IMR-90 (cell line): ENCODE results near the gene BEAN1. TPM values are rescaled to one million over a fixed set of nuclear protein-coding genes. Genes with fewer than 3 reads are reported as not detected.

Source experiments
- ATAC-seq: fragments of 200-7000 bp; cut with Tn5 transposase; 2 replicates; pipeline ENCODE4 v1.9.1; 2020; ENCODE audit warnings: low read depth, mild to moderate bottlenecking, moderate library complexity
- BruUV-seq: library from RNA; stranded (reverse); fragments of 400-500 nt; replicated peaks from 2 replicates; lab custom pipeline; 2021; lab: Mats Ljungman, UMichigan
- CTCF ChIA-PET: fragments of 300-600 bp; formaldehyde crosslinking; extraction: SDS; loops from one replicate; lab custom pipeline; 2021; ENCODE audit warnings: antibody characterized with exemption; lab: Yijun Ruan, JAX
- POLR2A ChIA-PET: fragments of 300-600 bp; sonication (Branson Sonifier 250); formaldehyde crosslinking; loops from one replicate; lab custom pipeline; 2022; ENCODE audit warnings: antibody characterized with exemption; ENCODE audit not compliant: unreplicated experiment; lab: Charles Lee
- DNase-seq: peaks from one replicate; pipeline ENCODE4 v3.0.0; 2013
- H2AFZ ChIP-seq: replicated peaks from 2 replicates; pipeline ENCODE3; 2013; ENCODE audit warnings: low read length, mild to moderate bottlenecking; ENCODE audit not compliant: poor library complexity
- H2AK5ac ChIP-seq: 2 replicates; pipeline ENCODE4 v1.6.1; 2013; ENCODE audit warnings: low read depth, low read length, inconsistent platforms
- H2AK9ac ChIP-seq: replicated peaks from 2 replicates; pipeline ENCODE3; 2013; ENCODE audit warnings: mild to moderate bottlenecking, low read depth, low read length, moderate library complexity; ENCODE audit not compliant: poor library complexity
- H2BK120ac ChIP-seq: 2 replicates; pipeline ENCODE4 v1.6.1; 2013; ENCODE audit warnings: low read depth, low read length, inconsistent platforms
- H2BK15ac ChIP-seq: 3 replicates; pipeline ENCODE4 v1.6.1; 2013; ENCODE audit warnings: low read depth, low read length, inconsistent platforms
- H2BK20ac ChIP-seq: 2 replicates; pipeline ENCODE4 v1.6.1; 2013; ENCODE audit warnings: low read depth, mild to moderate bottlenecking, inconsistent platforms, low read length, moderate library complexity
- H2BK5ac ChIP-seq: 2 replicates; pipeline ENCODE4 v1.6.1; 2013; ENCODE audit warnings: mild to moderate bottlenecking, low read depth, low read length, inconsistent platforms; ENCODE audit not compliant: poor library complexity, severe bottlenecking
- H3K14ac ChIP-seq: replicated peaks from 2 replicates; pipeline ENCODE4 v1.6.1; 2013; ENCODE audit warnings: low read depth, low read length, inconsistent platforms
- H3K18ac ChIP-seq: 2 replicates; pipeline ENCODE4 v1.6.1; 2013; ENCODE audit warnings: low read depth, low read length, control low read depth
- H3K23ac ChIP-seq: 2 replicates; pipeline ENCODE4 v1.6.1; 2013; ENCODE audit warnings: low read depth, low read length, inconsistent platforms
- H3K27ac ChIP-seq: 2 replicates; pipeline ENCODE4 v1.5.1; 2013; ENCODE audit warnings: mild to moderate bottlenecking, control low read depth, low read length; ENCODE audit not compliant: insufficient read depth
- H3K27me3 ChIP-seq: 2 replicates; pipeline ENCODE4 v1.6.1; 2013; ENCODE audit warnings: low read length; ENCODE audit not compliant: control insufficient read depth, insufficient read depth
- H3K36me3 ChIP-seq: 2 replicates; pipeline ENCODE4 v1.6.1; 2013; ENCODE audit warnings: low read length, mixed read lengths; ENCODE audit not compliant: control insufficient read depth, insufficient read depth
- H3K4ac ChIP-seq: 2 replicates; pipeline ENCODE4 v1.6.1; 2013; ENCODE audit warnings: low read depth, low read length, inconsistent platforms
- H3K4me1 ChIP-seq: 2 replicates; pipeline ENCODE4 v1.6.1; 2013; ENCODE audit warnings: low read length, mixed read lengths; ENCODE audit not compliant: control insufficient read depth, insufficient read depth
- H3K4me2 ChIP-seq: 2 replicates; pipeline ENCODE4 v1.6.1; 2013; ENCODE audit warnings: low read depth, mild to moderate bottlenecking, control low read depth, low read length, moderate library complexity
- H3K4me3 ChIP-seq: 2 replicates; pipeline ENCODE4 v1.5.1; 2013; ENCODE audit warnings: low read depth, mild to moderate bottlenecking, control low read depth, low read length, moderate library complexity; ENCODE audit not compliant: insufficient read depth
- H3K56ac ChIP-seq: 2 replicates; pipeline ENCODE4 v1.6.1; 2013; ENCODE audit warnings: low read length, inconsistent platforms; ENCODE audit not compliant: insufficient read depth; ENCODE audit errors: extremely low read depth
- H3K79me1 ChIP-seq, 2 experiments: 2 replicates each; pipeline ENCODE4 v1.6.1; 2013; ENCODE audit warnings: low read length in 2 of 2, inconsistent platforms in 1 of 2, low read depth in 1 of 2
- H3K9ac ChIP-seq: 2 replicates; pipeline ENCODE4 v1.6.1; 2013; ENCODE audit warnings: low read depth, low read length, control low read depth
- H3K9me1 ChIP-seq: 2 replicates; pipeline ENCODE4 v1.6.1; 2013; ENCODE audit warnings: low read length, inconsistent platforms; ENCODE audit not compliant: insufficient read depth
- H3K9me3 ChIP-seq: 2 replicates; pipeline ENCODE4 v1.6.1; 2013; ENCODE audit warnings: low read length; ENCODE audit not compliant: control insufficient read depth, insufficient read depth
- H4K20me1 ChIP-seq: 2 replicates; pipeline ENCODE4 v1.6.1; 2013; ENCODE audit warnings: low read length, inconsistent platforms; ENCODE audit not compliant: insufficient read depth
- H4K5ac ChIP-seq: 2 replicates; pipeline ENCODE4 v1.6.1; 2013; ENCODE audit warnings: mild to moderate bottlenecking, low read depth, low read length, control low read depth
- H4K8ac ChIP-seq, 2 experiments: 2 replicates each; pipeline ENCODE4 v1.6.1; 2013; ENCODE audit warnings: low read depth in 2 of 2, low read length in 2 of 2, control low read depth in 1 of 2, inconsistent platforms in 1 of 2
- H4K91ac ChIP-seq: 2 replicates; pipeline ENCODE4 v1.6.1; 2013; ENCODE audit warnings: low read depth, low read length, inconsistent platforms; ENCODE audit not compliant: insufficient read depth
- CEBPB ChIP-seq: IDR thresholded peaks from 2 replicates; pipeline ENCODE4 v1.6.1; 2012; ENCODE audit warnings: low read depth, low read length, improper control_type of control experiment
- POLR2A ChIP-seq: IDR thresholded peaks from 2 replicates; pipeline ENCODE4 v1.6.1; 2012; ENCODE audit warnings: mild to moderate bottlenecking, low read depth, low read length
- RCOR1 ChIP-seq: IDR thresholded peaks from 2 replicates; pipeline ENCODE4 v1.6.1; 2012; ENCODE audit warnings: mild to moderate bottlenecking, low read length, improper control_type of control experiment; ENCODE audit not compliant: insufficient replicate concordance
- RFX5 ChIP-seq: IDR thresholded peaks from 2 replicates; pipeline ENCODE4 v1.8.0; 2012; ENCODE audit warnings: low read depth, mild to moderate bottlenecking, low read length, moderate library complexity
- WGBS, 2 experiments: methylation state at CpG; one replicate each; pipeline versions ENCODE4 v1.1.5 to v1.1.7; 2013; ENCODE audit warnings: missing lambda C conversion rate in 2 of 2; ENCODE audit not compliant: insufficient read length in 1 of 2; ENCODE audit errors: extremely low coverage in 2 of 2; 5-methylcytosine and 5-hydroxymethylcytosine counted together
- dilution Hi-C: fragments of 300-500 bp; cut with HindIII; formaldehyde crosslinking; loops from one replicate; pipeline ENCODE4 v1.14.3; 2018; ENCODE audit warnings: low sequenced_read_pairs; ENCODE audit not compliant: unreplicated experiment
- in situ Hi-C: fragments of 300-500 bp; cut with MboI; formaldehyde crosslinking; loops from 3 replicates; pipeline ENCODE4 v1.14.3; 2019; ENCODE audit warnings: low sequenced_read_pairs, inconsistent platforms, mixed read lengths
- intact Hi-C: fragments of 100-400 bp; cut with micrococcal nuclease; formaldehyde crosslinking; loops from 2 replicates; pipeline ENCODE4 v1.10.0; 2022
- polyA plus RNA-seq, 3 experiments: library from polyadenylated mRNA; depleted of rRNA; stranded (reverse); fragments of >200 nt; gene quantifications; 2 replicates each; pipeline ENCODE4 v1.2.3, GENCODE V29; 2012; ENCODE audit warnings: low replicate concordance in 1 of 3
- total RNA-seq: library from RNA; depleted of rRNA; stranded (reverse); fragments of >200 nt; gene quantifications from 2 replicates; pipeline ENCODE4 v1.2.3, GENCODE V29; 2012

BEAN1 gene
- total and polyA plus RNA-seq, 2 of the 4 experiments (the other 2 are of a cell fraction) = not detected

DNA sequence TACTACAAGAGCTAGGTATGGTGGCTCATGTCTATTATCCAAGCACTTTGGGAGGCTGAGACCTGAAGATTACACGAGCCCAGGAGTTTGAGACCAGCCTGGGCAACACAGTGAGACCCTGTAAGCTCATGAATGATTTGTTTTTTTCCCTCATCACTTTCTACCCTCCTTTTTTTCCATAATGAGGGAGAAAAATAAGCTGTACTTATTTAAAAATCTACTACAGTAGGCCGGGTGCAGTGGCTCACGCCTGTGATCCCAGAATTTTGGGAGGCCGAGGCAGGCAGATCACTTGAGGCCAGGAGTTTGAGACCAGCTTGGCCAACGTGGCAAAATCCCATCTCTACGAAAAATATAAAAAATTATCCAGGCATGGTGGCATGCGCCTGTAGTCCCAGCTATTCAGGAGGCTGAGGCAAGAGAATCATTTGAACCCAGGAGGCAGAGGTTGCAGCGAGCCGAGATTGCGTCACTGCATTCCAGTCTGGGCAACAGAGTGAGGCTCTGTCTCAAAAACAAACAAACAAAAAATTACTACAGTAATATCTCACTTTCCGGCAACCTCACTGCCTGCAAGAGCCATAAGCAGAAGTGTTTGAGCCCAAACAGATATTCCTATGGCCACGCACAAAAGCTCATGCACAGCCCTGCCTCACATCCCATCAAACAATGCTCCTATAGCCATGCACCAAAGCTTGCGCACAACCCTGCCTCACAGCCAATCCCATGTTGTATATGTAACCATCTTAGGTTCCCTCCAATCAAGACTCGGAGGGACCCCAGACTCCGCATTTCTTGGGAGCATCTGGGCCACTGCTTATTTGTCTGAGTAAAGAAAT, 85.4 kb downstream of the BEAN1 start:
- Histone ChIP-seq H4K20me1 (peaks cover 2% of the 10 kb centered on the region; the same call in 1 of the 2 replicates), H3K27me3 (no peaks in the 10 kb centered on the region), H3K9me1 (peaks cover 38% of the 10 kb centered on the region), H3K36me3 (peaks cover 3% of the 10 kb centered on the region; the same call in 1 of the 2 replicates), H2BK20ac (peak overlapping the region; percentile 78), H3K9me3 (no peaks in the 10 kb centered on the region), H2BK5ac (peak overlapping the region; percentile 29), H3K56ac (no peak overlapping the region), H2BK120ac (peak overlapping the region; percentile 84), H3K18ac (no peak overlapping the region), H4K5ac (no peak overlapping the region), H3K23ac (peak overlapping the region; percentile 62), H4K91ac (peak overlapping the region; percentile 71; the same call in 1 of the 2 replicates), H3K27ac (peak overlapping the region; percentile 37), H3K14ac (peak overlapping the region; percentile 71), H4K8ac (peak overlapping the region in 1 of 2 experiments; percentile 87; a peak in 2 of 4 replicates), H2AK9ac (no peak overlapping the region), H3K4ac (peak overlapping the region; percentile 88), H3K4me2 (no peak overlapping the region), H2AK5ac (peak overlapping the region; percentile 77), H3K4me3 (no peak overlapping the region), H3K9ac (no peak overlapping the region), H2BK15ac (peak overlapping the region; percentile 30; the same call in 1 of the 3 replicates), H3K4me1 (peaks cover 33% of the 10 kb centered on the region), H2AFZ (peak overlapping the region; percentile 53), H3K79me1 (peaks cover 0 to 25% of the 10 kb centered on the region in 2 experiments; a peak in 3 of 4 replicates)
- no TSS peak for BruUV-seq
- in situ Hi-C loops (no loop called here), intact Hi-C loops (no loop called here), dilution Hi-C loops (no loop called here)
- ChIA-PET POLR2A (no interaction called here), CTCF (interaction anchor here (0.9 to 1.5 kb wide), 3 partner anchors 10 to 104 kb away, joined by 3 to 4 read pairs (median 3); no protein-coding TSS in a partner anchor)
- ATAC-seq (no peak), DNase-seq (no peak)
- no peak for TF ChIP-seq POLR2A
- no peak for TF ChIP-seq RFX5
- peak; percentile 74 for TF ChIP-seq CEBPB
- no peak for TF ChIP-seq RCOR1
- 85% methylated on average over 8 of the region's 15 CpGs; no CpG with 5 or more reads in 1 of the 2 experiments for WGBS, 2 experiments
